H1 (cell line): ENCODE data around the gene SAG. TPM values are rescaled to one million over a fixed set of nuclear protein-coding genes. Genes with fewer than 3 reads are reported as not detected.

Experiments used
- CTCF ChIA-PET: fragments of 300-600 bp; sonication (Branson Sonifier 250); formaldehyde crosslinking; loops from one replicate; lab custom pipeline; 2021; ENCODE audit not compliant: partially characterized antibody; lab: Charles Lee
- POLR2A ChIA-PET: fragments of 300-600 bp; sonication (Branson Sonifier 250); formaldehyde crosslinking; loops from one replicate; lab custom pipeline; 2021; ENCODE audit warnings: inconsistent platforms; ENCODE audit not compliant: partially characterized antibody; lab: Charles Lee
- DNase-seq, 2 experiments: peaks; one replicate each; pipeline versions ENCODE4 v3.0.0 to v3.0.0-alpha.2; 2010 to 2022; ENCODE audit warnings: low spot score in 2 of 2, low read depth in 1 of 2, mixed read lengths in 1 of 2
- FAIRE-seq: peaks from 2 replicates; lab custom pipeline; 2011; peaks lifted over from hg19 to GRCh38; lab: Jason Lieb, UNC
- H2AFZ ChIP-seq: 2 replicates; pipeline ENCODE4 v1.8.1; 2012; ENCODE audit warnings: low read length, inconsistent platforms
- H2AK5ac ChIP-seq: 2 replicates; pipeline ENCODE4 v1.6.1; 2013; ENCODE audit warnings: low read depth, low read length
- H2BK120ac ChIP-seq: replicated peaks from 2 replicates; pipeline ENCODE3; 2013; ENCODE audit warnings: low read depth, low read length, inconsistent platforms
- H2BK12ac ChIP-seq: 2 replicates; pipeline ENCODE4 v1.6.1; 2013; ENCODE audit warnings: low read depth, low read length
- H2BK15ac ChIP-seq: 2 replicates; pipeline ENCODE4 v1.6.1; 2013; ENCODE audit warnings: low read length
- H2BK20ac ChIP-seq: 2 replicates; pipeline ENCODE4 v1.6.1; 2013; ENCODE audit warnings: low read length
- H2BK5ac ChIP-seq: 2 replicates; pipeline ENCODE4 v1.6.1; 2013; ENCODE audit warnings: low read depth, low read length
- H3K14ac ChIP-seq: 2 replicates; pipeline ENCODE4 v1.6.1; 2013; ENCODE audit warnings: inconsistent platforms; ENCODE audit not compliant: insufficient read length
- H3K18ac ChIP-seq: 2 replicates; pipeline ENCODE4 v1.6.1; 2013; ENCODE audit warnings: low read length; ENCODE audit errors: extremely low read depth
- H3K23ac ChIP-seq: 2 replicates; pipeline ENCODE4 v1.6.1; 2013; ENCODE audit warnings: inconsistent platforms; ENCODE audit not compliant: insufficient read length
- H3K23me2 ChIP-seq: 2 replicates; pipeline ENCODE4 v1.6.1; 2013; ENCODE audit warnings: low read depth, low read length
- H3K27ac ChIP-seq: 2 replicates; pipeline ENCODE4 v1.6.1; 2011; ENCODE audit warnings: low read depth, low read length, inconsistent platforms
- H3K27me3 ChIP-seq, 4 experiments: replicated peaks in 1 of 4; 1 replicate in 1 of 4; 2 replicates in 3 of 4; pipeline versions ENCODE4 v1.6.1 to v1.8.1; 2011 to 2013; ENCODE audit warnings: low read length in 3 of 4, mild to moderate bottlenecking in 3 of 4, inconsistent platforms in 2 of 4, mixed read lengths in 2 of 4, moderate library complexity in 1 of 4; ENCODE audit not compliant: control insufficient read depth in 3 of 4, insufficient read depth in 3 of 4; ENCODE audit errors: extremely low read depth in 1 of 4
- H3K36me3 ChIP-seq, 4 experiments: 2 replicates each; pipeline versions ENCODE4 v1.6.1 to v1.8.1; 2011 to 2013; ENCODE audit warnings: mild to moderate bottlenecking in 4 of 4, low read length in 3 of 4, moderate library complexity in 2 of 4, control low read depth in 1 of 4, inconsistent platforms in 1 of 4; ENCODE audit not compliant: insufficient read depth in 4 of 4, control insufficient read depth in 2 of 4
- H3K4ac ChIP-seq: replicated peaks from 2 replicates; pipeline ENCODE3; 2013; ENCODE audit warnings: low read length, low read depth, mixed read lengths, inconsistent platforms; ENCODE audit not compliant: insufficient read length
- H3K4me1 ChIP-seq, 4 experiments: replicated peaks in 1 of 4; 1 replicate in 1 of 4; 2 replicates in 3 of 4; pipeline versions ENCODE4 v1.6.1 to v1.8.1; 2011 to 2013; ENCODE audit warnings: low read length in 3 of 4, inconsistent platforms in 2 of 4, mixed read lengths in 1 of 4; ENCODE audit not compliant: insufficient read depth in 4 of 4, control insufficient read depth in 3 of 4
- H3K4me2 ChIP-seq, 2 experiments: 2 replicates each; pipeline versions ENCODE4 v1.6.1 to v1.8.1; 2011 to 2013; ENCODE audit warnings: low read depth in 2 of 2, low read length in 2 of 2, control low read depth in 1 of 2, inconsistent platforms in 1 of 2, mild to moderate bottlenecking in 1 of 2; ENCODE audit not compliant: insufficient read depth in 1 of 2
- H3K4me3 ChIP-seq, 4 experiments: fragments of 200-600, 300-600 bp in 1 of 4; sonication (generic), shearing (Covaris generic), sonication (Bioruptor Twin) in 1 of 4; 2 replicates each; pipeline versions ENCODE4 v1.5.1 to v1.8.1; 2011 to 2016; ENCODE audit warnings: low read length in 4 of 4, low read depth in 3 of 4, control low read depth in 2 of 4, inconsistent platforms in 2 of 4, mild to moderate bottlenecking in 2 of 4, mixed read lengths in 1 of 4, moderate library complexity in 1 of 4; ENCODE audit not compliant: insufficient read depth in 2 of 4; ENCODE audit errors: extremely low read depth in 1 of 4
- H3K56ac ChIP-seq: replicated peaks from 2 replicates; pipeline ENCODE3; 2013; ENCODE audit warnings: low read depth, mild to moderate bottlenecking, mixed read lengths, low read length, inconsistent platforms; ENCODE audit not compliant: insufficient read length
- H3K79me1 ChIP-seq: 2 replicates; pipeline ENCODE4 v1.6.1; 2013; ENCODE audit warnings: low read depth, low read length, control low read depth
- H3K79me2 ChIP-seq, 2 experiments: 2 replicates each; pipeline versions ENCODE4 v1.6.1 to v1.8.1; 2012 to 2013; ENCODE audit warnings: low read length in 2 of 2, mild to moderate bottlenecking in 2 of 2, inconsistent platforms in 1 of 2; ENCODE audit not compliant: insufficient read depth in 2 of 2, control insufficient read depth in 1 of 2
- H3K9ac ChIP-seq, 4 experiments: replicated peaks in 1 of 4; 1 replicate in 1 of 4; 2 replicates in 3 of 4; pipeline versions ENCODE4 v1.6.1 to v1.8.1; 2011 to 2013; ENCODE audit warnings: low read depth in 3 of 4, low read length in 3 of 4, control low read depth in 2 of 4, mild to moderate bottlenecking in 2 of 4, moderate library complexity in 2 of 4, inconsistent platforms in 1 of 4; ENCODE audit errors: extremely low read depth in 1 of 4
- H3K9me3 ChIP-seq, 2 experiments: 2 replicates each; pipeline versions ENCODE4 v1.6.1 to v1.8.1; 2012 to 2013; ENCODE audit warnings: mild to moderate bottlenecking in 2 of 2, moderate library complexity in 2 of 2, control low read depth in 1 of 2, inconsistent platforms in 1 of 2, low read depth in 1 of 2, low read length in 1 of 2, mixed read lengths in 1 of 2; ENCODE audit not compliant: insufficient read depth in 2 of 2
- H4K20me1 ChIP-seq, 2 experiments: replicated peaks in 1 of 2; 2 replicates each; pipeline versions ENCODE3 to v1.8.1; 2011 to 2013; ENCODE audit warnings: inconsistent platforms in 2 of 2, low read length in 2 of 2, mild to moderate bottlenecking in 1 of 2; ENCODE audit not compliant: insufficient read depth in 2 of 2, control insufficient read depth in 1 of 2
- H4K5ac ChIP-seq: 2 replicates; pipeline ENCODE4 v1.6.1; 2013; ENCODE audit warnings: low read length, low read depth, mixed read lengths, inconsistent platforms; ENCODE audit not compliant: insufficient read length
- H4K8ac ChIP-seq: 2 replicates; pipeline ENCODE4 v1.8.0; 2013; ENCODE audit warnings: mild to moderate bottlenecking, moderate library complexity, low read length, inconsistent platforms; ENCODE audit not compliant: insufficient read depth; ENCODE audit errors: extremely low read depth
- H4K91ac ChIP-seq: replicated peaks from 2 replicates; pipeline ENCODE3; 2013; ENCODE audit warnings: low read length, mixed read lengths, inconsistent platforms; ENCODE audit not compliant: insufficient read length
- ASH2L ChIP-seq: fragments of 200-600, 300-600 bp; sonication (generic); IDR thresholded peaks from one replicate; pipeline ENCODE4 v1.7.1; 2017; ENCODE audit warnings: low read length
- BACH1 ChIP-seq: IDR thresholded peaks from 2 replicates; pipeline ENCODE4 v1.6.1; 2012; ENCODE audit warnings: low read length, improper control_type of control experiment
- CHD2 ChIP-seq: IDR thresholded peaks from 2 replicates; pipeline ENCODE4 v1.6.1; 2012; ENCODE audit warnings: low read length, improper control_type of control experiment
- FOSL1 ChIP-seq: IDR thresholded peaks from 2 replicates; pipeline ENCODE4 v1.6.1; 2011; ENCODE audit warnings: mild to moderate bottlenecking, low read depth, low read length, moderate library complexity; ENCODE audit not compliant: insufficient read depth
- HDAC6 ChIP-seq: IDR thresholded peaks from one replicate; pipeline ENCODE4 v1.7.1; 2012; ENCODE audit warnings: low read depth, mild to moderate bottlenecking, inconsistent platforms, low read length, moderate library complexity
- JUND ChIP-seq: IDR thresholded peaks from 2 replicates; pipeline ENCODE4 v1.6.1; 2011; ENCODE audit warnings: mild to moderate bottlenecking, improper control_type of control experiment, low read length
- KDM4A ChIP-seq: IDR thresholded peaks from one replicate; pipeline ENCODE4 v1.7.1; 2012; ENCODE audit warnings: low read depth, mild to moderate bottlenecking, moderate library complexity, low read length, inconsistent platforms; ENCODE audit not compliant: severe bottlenecking
- PHF8 ChIP-seq: fragments of 200-600 bp; sonication (generic); conservative IDR thresholded peaks from 2 replicates; pipeline ENCODE4 v1.7.1; 2012; ENCODE audit warnings: low read depth, mild to moderate bottlenecking, inconsistent platforms, low read length, moderate library complexity
- RBBP5 ChIP-seq: IDR thresholded peaks from 2 replicates; pipeline ENCODE4 v1.7.1; 2012; ENCODE audit warnings: low read depth, mild to moderate bottlenecking, inconsistent platforms, low read length, moderate library complexity, borderline replicate concordance
- TEAD4 ChIP-seq: IDR thresholded peaks from 2 replicates; pipeline ENCODE4 v1.6.1; 2012; ENCODE audit warnings: low read depth, low read length, inconsistent platforms, mixed read lengths
- YY1 ChIP-seq: IDR thresholded peaks from 2 replicates; pipeline ENCODE4 v1.6.1; 2011; ENCODE audit warnings: low read depth, mild to moderate bottlenecking, low read length
- WGBS, 2 experiments: shearing (Covaris generic) in 1 of 2; methylation state at CpG; one replicate each; pipeline versions ENCODE4 v1.1.6 to v1.1.7; 2013 to 2015; ENCODE audit warnings: low lambda C conversion rate in 2 of 2, mixed read lengths in 2 of 2, inconsistent platforms in 1 of 2, low coverage in 1 of 2, missing lambda C conversion rate in 1 of 2; ENCODE audit not compliant: insufficient replicate concordance in 2 of 2, insufficient coverage in 1 of 2, insufficient read length in 1 of 2; ENCODE audit errors: extremely low coverage in 1 of 2, missing lambda C conversion rate in 1 of 2; 5-methylcytosine and 5-hydroxymethylcytosine counted together
- polyA plus RNA-seq, 7 experiments: library from polyadenylated mRNA; depleted of rRNA in 3 of 7; stranded (reverse) in 5 of 7; unstranded in 2 of 7; fragments of >200 nt in 5 of 7; fragments of 200-250 nt in 2 of 7; gene quantifications; 1 replicate in 5 of 7; 2 replicates in 1 of 7; 4 replicates in 1 of 7; pipeline versions ENCODE4 v1.2.1 to v1.2.3, GENCODE V29; 2011 to 2013; ENCODE audit warnings: missing spikeins in 2 of 7, mixed read lengths in 2 of 7
- total RNA-seq: library from RNA; stranded (reverse); fragmentation: NEBNext Ultra II Directional; extraction: Animal tissue kit (Norgen Biotek cat#: 25700); gene quantifications from 2 replicates; pipeline ENCODE4 v1.2.1, GENCODE V29; 2021
- TF ChIP-seq, protein P1 (sequence below): IDR thresholded peaks from 2 replicates; pipeline ENCODE4 v1.6.1; 2012; ENCODE audit warnings: low read length, inconsistent platforms

SAG gene
- total and polyA plus RNA-seq, 2 of the 8 experiments (the other 6 are each of a cell fraction or from before 2014, with no cell fraction given), result not detected

DNA sequence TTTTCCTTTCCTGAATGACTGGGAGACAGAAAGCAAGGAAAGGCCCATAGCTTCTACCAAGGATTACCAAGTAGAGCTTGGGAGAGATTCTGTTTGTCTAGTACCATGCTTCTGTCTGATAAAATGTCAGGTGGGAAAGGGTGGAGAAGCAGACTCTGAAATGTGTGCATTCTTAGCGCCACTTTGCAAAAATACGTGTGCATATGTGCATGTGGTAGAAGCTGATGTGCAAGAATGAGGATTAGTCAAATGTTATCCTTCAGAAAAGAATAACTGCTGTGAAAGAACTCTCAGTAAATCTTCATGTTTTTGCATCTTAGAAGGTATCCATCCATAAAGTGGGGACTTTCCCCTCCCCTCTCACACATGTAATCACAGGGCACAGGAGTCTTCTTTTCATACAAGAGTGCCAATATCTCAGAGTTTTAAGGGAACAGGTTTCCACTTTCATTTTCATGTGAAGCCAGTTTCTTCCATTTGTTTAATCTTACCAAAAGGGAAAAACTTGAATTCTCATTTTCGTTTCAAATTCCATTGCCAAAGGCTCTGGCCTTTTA is 31.3 kb downstream of the SAG start:
- no peak overlapping the region for H2BK120ac ChIP-seq
- DNase-seq (no peak), FAIRE-seq (no peak)
- H3K4me3 ChIP-seq, result no peak overlapping the region
- peaks cover 0 to 8% (median 1%) of the 10 kb centered on the region in 4 experiments; a peak in 5 of 7 replicates for H3K27me3 ChIP-seq
- no peaks in the 10 kb centered on the region for H3K79me1 ChIP-seq
- H4K20me1 ChIP-seq, result no peaks in the 10 kb centered on the region
- no peak overlapping the region for H3K56ac ChIP-seq
- H3K9ac ChIP-seq, result no peak overlapping the region
- no peak overlapping the region for H2BK12ac ChIP-seq
- H3K23ac ChIP-seq, result no peak overlapping the region
- no peak overlapping the region for H2BK15ac ChIP-seq
- no peaks in the 10 kb centered on the region for H3K4me1 ChIP-seq
- 82% methylated on average over 3 of the region's 3 CpGs; no CpG with 5 or more reads in 1 of the 2 experiments for WGBS, 2 experiments
- H3K4ac ChIP-seq, result no peak overlapping the region
- H3K27ac ChIP-seq, result no peak overlapping the region
- ChIA-PET CTCF (interaction anchor here (1.6 to 3.3 kb wide), 4 partner anchors 15 to 106 kb away, joined by 3 to 8 read pairs (median 4); partner anchors contain the start of gene DGKD), POLR2A (interaction anchor here (0.6 to 1.0 kb wide), 2 partner anchors 22 to 29 kb away, joined by 3 read pairs; no protein-coding TSS in a partner anchor)
- H2AFZ ChIP-seq, result no peak overlapping the region
- H4K8ac ChIP-seq, result no peak overlapping the region
- no peak overlapping the region for H3K14ac ChIP-seq
- no peak overlapping the region for H4K5ac ChIP-seq
- 0 out of 4 replicates have a peak, but pooled peaks cover 0 to 4% of the 10 kb centered on the region in 2 experiments for H3K9me3 ChIP-seq
- no peak overlapping the region for H2BK20ac ChIP-seq
- H4K91ac ChIP-seq, result no peak overlapping the region
- no peak overlapping the region for H3K18ac ChIP-seq
- H2AK5ac ChIP-seq, result no peak overlapping the region
- H3K4me2 ChIP-seq, result no peak overlapping the region
- H3K79me2 ChIP-seq, result no peaks in the 10 kb centered on the region
- H3K36me3 ChIP-seq, result no peaks in the 10 kb centered on the region
- no peaks in the 10 kb centered on the region for H3K23me2 ChIP-seq
- H2BK5ac ChIP-seq, result no peak overlapping the region
- TF ChIP-seq TEAD4, result no peak
- TF ChIP-seq FOSL1, result no peak
- no peak for TF ChIP-seq ASH2L
- TF ChIP-seq KDM4A, result no peak
- no peak for TF ChIP-seq HDAC6
- no peak for TF ChIP-seq PHF8
- TF ChIP-seq, protein P1, sequence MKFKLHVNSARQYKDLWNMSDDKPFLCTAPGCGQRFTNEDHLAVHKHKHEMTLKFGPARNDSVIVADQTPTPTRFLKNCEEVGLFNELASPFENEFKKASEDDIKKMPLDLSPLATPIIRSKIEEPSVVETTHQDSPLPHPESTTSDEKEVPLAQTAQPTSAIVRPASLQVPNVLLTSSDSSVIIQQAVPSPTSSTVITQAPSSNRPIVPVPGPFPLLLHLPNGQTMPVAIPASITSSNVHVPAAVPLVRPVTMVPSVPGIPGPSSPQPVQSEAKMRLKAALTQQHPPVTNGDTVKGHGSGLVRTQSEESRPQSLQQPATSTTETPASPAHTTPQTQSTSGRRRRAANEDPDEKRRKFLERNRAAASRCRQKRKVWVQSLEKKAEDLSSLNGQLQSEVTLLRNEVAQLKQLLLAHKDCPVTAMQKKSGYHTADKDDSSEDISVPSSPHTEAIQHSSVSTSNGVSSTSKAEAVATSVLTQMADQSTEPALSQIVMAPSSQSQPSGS, result no peak
- TF ChIP-seq RBBP5, result no peak
- no peak for TF ChIP-seq BACH1
- no peak for TF ChIP-seq JUND
- no peak for TF ChIP-seq CHD2
- no peak for TF ChIP-seq YY1
